SIG-M5 treated with dmso at 0.1 percent for 504 hours (cell line): ENCODE data around the gene RPL29.
"Not testable (repeated sequence)": the region's sequence is repeated elsewhere in the genome, so short reads cannot be mapped to it uniquely, and the experiment has no call there.

Experiments used
- DNase-seq: peaks from one replicate; lab custom pipeline; 2025; ENCODE audit not compliant: unreplicated experiment; lab: John Stamatoyannopoulos, UW

Gene RPL29

DNA sequence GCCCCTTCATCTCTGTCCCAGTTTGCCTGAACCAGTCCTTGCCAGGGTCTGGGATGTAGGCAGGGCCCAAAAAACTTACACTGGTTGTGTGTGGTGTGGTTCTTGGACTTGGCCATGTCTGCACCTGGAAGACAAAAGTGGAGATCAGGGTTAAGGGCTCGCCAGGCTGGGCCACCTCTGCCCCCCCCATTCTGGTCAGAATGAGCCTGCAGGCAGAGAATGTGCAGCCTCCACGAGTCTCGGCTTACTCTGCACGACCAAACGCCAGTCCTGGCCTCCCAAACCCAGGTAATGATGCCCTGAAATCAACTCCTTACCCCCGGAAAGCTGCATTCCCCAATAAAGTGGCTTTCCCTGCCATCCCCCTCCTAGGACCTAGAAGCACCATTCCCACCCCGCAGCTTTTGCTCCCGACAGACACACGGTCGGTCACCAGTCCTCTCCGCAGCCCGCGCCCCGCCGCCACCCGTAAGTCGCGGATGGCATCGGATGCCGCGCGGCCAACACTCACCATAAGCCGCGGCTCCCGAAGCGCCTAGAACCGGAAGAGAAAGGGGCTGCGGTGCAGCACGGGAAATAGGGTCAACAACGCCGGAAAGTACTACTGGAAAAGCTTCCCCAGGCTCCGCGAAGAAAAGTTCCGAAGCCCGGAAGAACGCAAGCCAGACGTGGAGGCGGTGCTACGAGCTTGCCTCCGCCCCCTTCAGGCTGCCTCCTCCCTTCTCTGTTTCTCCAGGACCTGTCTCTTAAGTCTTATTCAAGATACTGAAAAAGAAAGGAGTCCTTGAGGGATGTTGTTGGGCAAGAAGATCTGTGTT is at the start of gene RPL29:
TSS of gene RPL29 (minus strand) at position 550 of the 818 bp plus-strand sequence. CDS start at position 116, 434 bp downstream.
- peak; percentile 99 for DNase-seq

DNA sequence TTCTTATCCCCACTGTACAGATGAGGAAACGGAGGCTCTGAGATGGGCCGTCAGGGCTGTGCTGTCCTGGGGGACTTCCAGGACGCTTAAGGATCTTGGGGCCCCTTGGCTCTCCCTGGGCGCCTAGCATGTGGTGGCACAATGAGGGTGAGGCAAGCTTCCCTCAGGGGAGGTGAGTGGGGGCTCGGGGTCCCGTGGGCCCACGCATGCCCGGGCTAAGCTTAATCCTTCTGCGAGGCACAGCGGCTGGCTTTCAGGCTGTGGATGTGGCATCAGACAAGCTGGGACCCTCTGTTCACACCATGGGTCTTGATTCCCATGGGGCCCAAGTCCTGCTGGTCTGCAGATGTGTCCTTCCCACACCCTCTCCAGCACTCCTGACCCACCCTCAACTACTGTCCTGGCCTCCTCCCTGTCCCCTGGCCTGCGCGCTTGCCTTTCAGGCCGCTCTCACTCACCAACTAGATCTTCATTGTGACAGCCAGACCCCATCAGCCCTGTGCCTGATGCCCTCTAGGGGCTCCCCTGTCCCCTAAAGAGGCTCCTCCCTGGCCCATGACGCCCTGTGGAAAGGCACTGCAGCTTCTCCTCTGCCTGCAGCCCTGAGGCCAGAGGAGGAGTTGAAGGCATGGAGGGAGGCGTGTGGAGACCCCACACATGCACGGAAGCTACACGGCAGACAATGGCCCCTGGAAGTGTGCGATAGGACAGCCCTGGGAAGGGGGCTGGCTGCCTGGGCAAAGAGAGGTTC is 49.3 kb upstream of the RPL29 start:
- DNase-seq = no peak

GRCh38 chr3:52043750-52044149 is 48.1 kb upstream of the RPL29 start:
- no peak for DNase-seq

DNA sequence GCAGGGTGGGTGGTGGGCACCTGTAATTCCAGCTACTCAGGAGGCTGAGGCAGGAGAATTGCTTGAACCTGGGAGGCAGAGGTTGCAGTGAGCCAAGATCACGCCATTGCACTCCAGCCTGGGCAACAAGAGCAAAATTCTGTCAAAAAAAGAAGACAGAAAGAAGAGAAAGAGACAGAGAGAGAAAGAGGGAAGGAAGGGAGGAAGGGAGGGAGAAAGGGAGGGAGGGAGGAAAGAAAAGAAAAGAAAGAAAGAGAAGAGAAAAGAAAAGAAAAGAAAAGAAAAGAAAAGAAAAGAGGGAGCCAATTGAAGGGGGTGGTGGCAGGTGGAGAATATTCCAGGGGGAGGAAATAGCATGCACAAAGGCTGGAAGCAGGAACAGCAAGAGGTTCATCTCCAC is 47.3 kb upstream of the RPL29 start:
- DNase-seq = not testable (repeated sequence)

- DNase-seq = no peak
These were observed 45.5 kb upstream of the RPL29 start for GRCh38 chr3:52041118-52041731.

DNA sequence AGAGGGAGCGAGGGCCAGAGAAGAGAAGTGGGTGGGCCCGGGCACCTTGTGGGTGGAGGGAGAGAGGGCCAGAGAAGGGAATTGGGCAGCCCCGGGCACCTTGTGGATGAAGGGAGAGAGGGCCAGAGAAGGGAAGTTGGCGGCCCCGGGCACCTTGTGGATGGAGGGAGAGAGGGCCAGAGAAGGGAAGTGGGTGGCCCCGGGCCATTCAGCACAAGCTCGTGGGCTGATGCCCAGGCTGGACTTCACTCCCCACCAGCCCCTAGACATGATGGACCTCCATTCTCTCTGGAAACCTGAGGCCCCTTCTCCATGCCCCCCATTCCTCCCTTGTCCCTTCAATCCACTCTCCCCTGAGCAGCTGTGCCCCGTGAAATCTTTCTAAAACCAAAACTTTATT is 44.9 kb upstream of the RPL29 start:
- no peak for DNase-seq

DNA sequence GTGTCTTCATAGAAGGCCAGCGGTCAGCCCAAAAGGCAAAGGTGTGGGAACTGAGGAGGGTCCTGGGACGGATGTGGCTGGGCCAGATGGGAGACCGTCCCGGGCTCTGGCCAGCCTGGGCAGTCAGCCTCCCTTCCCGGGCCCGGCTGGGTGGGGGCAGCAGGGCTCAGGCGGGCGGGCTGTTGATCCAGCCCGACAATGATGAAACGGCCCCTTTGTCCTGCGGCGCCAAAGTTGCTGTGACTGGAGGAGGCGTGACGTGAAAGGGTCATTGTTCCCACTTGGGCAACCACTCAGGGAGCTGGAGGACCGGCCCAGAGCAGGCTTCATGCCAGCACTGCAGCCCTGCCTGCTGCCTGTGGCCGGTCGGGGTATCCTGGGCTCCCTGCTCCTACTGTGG is 44.2 kb upstream of the RPL29 start:
- DNase-seq = no peak

DNA sequence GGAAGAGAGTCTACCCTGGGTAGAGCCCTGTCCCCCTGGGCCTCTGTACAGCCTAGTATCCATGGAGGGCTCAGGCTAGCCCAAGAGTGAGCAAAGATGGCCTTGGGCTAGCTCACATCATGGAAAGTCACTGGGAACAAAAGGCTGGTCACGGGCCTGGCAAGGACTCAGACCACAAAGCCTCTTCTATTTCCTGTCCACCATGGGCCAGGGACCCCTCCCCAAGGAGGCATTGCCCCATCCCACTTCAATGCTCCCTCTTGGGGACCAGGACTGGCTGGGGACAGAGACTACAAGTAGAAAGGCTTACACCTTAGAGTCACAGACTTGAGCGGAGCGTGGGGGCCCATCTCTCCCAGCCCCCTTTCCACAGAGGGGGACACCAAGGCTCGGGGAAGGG is 43.7 kb upstream of the RPL29 start:
- no peak for DNase-seq

DNA sequence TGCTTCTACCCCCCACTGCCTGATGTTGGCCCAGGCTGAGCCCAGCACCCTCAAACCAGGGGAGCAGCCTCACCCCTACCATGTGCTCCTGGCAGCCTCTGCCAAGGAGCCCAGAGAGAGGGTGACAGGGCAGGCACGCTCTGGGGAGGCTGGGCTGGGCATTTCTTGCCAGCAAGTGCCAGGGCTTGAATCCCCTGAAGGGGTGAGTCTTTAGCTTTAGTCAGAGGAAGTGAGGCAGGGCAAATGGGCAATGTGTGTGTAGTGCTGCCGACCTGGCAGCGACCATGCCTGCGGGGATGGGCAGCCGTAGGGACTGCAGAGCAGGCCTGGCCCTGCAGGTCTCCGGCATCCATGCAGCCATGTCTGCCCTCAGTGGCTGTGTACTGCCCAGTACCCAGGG is 42.5 kb upstream of the RPL29 start:
- no peak for DNase-seq

DNA sequence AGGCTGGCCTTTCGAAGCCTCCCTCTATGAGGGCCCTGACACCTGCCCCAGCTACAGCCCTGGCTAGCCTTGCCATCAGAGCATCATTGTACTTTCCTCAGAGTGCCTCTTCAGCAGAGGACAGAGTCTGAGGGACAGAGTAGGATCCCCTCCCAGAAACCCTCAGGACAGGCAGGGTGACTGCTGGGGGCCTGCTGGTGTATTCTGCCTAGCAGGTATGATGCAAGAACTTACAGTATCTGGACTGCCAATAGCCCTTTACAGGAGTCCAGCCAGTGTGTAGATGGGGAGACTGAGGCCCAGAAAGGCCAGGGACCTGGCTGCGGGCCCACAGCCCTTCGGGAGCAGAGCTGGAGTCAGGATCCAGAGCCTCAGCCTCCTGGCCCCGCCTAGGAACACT is 41.6 kb upstream of the RPL29 start:
- DNase-seq = no peak

DNA sequence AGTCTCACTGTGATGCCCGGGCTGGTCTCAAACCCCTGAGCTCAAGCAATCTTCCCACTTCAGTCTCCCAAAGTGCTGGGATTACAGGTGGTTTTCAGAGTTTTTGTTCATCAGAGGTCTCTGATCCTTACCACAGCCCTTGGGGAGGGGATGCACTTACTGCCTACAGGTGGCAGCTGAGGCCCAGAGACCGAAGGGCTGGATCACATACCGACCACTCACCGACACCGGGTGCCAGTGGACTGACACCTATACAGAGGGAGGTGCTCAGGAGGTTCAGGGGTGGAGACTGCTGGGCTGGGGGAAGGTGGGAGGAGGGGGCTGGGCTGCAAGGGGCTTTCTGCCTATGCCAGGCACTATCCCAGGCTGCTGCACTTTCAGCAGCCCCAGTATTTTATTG is 41.1 kb upstream of the RPL29 start:
- no peak for DNase-seq

- DNase-seq = no peak
These were observed 40.6 kb upstream of the RPL29 start for GRCh38 chr3:52036222-52036694.

DNA sequence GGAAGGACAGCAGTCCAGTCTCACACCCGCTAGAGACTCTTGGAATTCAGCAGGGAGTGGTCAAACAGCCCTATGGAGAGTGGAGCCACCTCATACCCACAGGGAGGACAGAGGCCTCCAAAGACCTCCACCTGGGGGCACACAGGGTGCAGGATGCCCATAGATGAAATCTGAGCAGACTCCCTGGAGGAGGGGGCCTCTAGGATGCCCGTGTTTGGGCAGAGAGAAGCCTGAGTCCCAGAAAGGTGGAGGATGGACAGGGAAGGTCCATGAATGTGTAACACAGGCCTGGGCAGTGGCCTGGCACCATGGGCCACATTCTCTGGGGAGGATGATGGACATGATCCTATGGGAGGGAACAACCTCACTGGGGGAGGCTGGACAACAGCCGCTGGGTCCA is 39.0 kb upstream of the RPL29 start:
- no peak for DNase-seq

- DNase-seq = no peak
These were observed 38.5 kb upstream of the RPL29 start for GRCh38 chr3:52034212-52034611.

GRCh38 chr3:52033748-52034147 is 38.1 kb upstream of the RPL29 start:
- DNase-seq = not testable (repeated sequence)

DNA sequence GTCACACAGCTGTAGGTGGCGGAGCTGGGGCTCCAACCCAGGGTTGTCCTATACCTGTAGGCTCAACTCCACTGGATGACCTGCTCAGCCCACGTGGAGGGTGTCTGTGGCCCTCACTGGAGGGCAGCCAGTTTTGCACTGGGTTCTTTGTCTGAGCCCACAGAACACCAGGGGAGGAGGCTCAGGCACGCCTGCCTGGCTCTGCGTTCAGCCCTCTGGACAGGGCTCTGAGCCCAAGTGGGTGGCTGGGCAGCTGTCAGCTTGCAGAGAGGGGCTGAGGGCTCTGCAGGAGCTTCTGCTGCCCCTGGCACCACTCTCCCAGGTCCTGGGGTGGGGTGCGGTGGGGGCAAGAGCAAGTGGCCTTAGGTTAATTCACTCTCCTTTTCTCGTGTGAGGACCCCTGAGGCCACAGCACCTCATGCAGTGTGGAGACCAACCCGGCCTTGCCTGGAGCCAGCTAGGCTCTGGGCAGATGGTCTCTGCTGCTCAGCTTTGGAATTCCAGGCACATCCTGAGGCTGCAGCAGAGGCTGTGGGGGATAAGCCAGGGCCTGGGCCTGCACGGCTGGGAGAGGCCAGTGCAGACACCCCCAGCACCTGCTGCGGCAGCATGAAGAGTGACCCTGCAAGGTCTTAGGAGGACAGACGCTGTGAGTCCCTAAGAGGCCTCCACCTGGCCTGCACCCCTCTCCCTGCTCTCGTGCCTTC is 37.2 kb upstream of the RPL29 start:
- no peak for DNase-seq

DNA sequence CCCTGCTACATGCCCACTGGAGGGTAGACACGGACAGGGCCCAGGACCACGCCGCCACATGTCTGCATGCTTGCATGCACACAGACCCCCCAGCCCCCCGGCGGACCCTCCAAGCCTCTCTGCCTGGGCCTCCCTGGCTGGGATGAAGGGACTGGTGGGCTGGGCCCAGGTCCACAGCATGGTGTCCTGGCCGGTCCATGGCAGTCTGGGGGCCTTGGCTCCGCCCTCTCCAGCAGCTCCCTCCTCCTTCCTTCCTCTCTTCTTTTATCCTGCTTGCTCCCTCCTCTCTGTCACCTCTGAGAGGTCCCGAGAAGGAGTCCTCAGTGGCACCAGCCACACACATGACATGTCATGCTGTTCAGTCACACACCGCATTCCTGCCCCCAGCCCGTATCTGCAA is 36.2 kb upstream of the RPL29 start:
- DNase-seq = no peak

GRCh38 chr3:52030714-52031310 is 35.1 kb upstream of the RPL29 start:
- no peak for DNase-seq

DNA sequence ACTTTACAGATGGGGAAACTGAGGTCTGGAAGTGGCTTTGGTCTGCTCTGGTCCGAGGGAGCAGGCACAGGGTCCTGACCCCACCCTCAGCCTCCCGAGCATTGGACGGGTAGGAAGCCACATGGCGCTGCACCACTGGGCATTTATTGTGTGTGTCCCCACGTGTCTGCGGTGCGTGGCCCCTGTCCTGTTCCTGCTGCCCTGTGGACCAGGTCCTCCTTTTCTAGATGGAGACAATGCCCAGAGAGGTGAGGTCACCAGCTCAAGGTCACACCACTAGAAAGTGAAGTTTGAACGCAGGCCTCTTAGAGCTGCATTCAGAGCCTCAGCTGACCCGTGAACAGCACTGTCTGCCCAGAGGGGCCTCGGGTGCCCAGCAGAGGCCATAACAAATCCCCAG is 33.8 kb upstream of the RPL29 start:
- no peak for DNase-seq

GRCh38 chr3:52029053-52029452 is 33.4 kb upstream of the RPL29 start:
- no peak for DNase-seq

DNA sequence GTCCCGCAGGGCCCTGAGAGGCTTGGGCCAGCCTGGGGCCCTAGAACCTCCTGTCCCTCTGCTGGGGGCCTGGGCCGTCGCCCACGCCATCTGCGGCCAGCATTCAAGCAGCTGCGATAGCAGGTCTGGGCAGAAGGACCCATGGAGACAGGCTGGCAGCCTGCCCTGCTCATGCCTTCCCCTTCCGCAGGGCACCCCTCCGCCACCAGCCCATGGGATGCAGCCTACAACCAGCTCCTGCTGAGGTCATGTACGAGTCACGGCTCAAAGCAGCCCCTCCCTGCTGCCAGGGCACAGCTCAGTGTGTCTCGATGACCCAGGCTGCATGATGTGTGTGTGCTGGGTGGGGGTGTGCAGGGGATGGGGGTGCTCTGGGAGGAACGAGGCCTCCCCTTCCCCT is 32.9 kb upstream of the RPL29 start:
- no peak for DNase-seq
